PC-3 (cell line): ENCODE results near the gene MDP1. TPM values are rescaled to one million over a fixed set of nuclear protein-coding genes. Genes with fewer than 3 reads are reported as not detected.

Experiments used
- ATAC-seq: fragments of 200-7000 bp; cut with Tn5 transposase; 2 replicates; pipeline ENCODE4 v1.9.1; 2020; ENCODE audit warnings: mild to moderate bottlenecking, moderate library complexity
- BruUV-seq: library from RNA; stranded (reverse); fragments of 400-500 nt; replicated peaks from 2 replicates; lab custom pipeline; 2021; lab: Mats Ljungman, UMichigan
- CTCF ChIA-PET: fragments of 300-600 bp; sonication (Branson Sonifier 250); formaldehyde crosslinking; loops from one replicate; lab custom pipeline; 2022; ENCODE audit warnings: antibody characterized with exemption; lab: Charles Lee
- POLR2A ChIA-PET: fragments of 300-600 bp; sonication (Branson Sonifier 250); formaldehyde crosslinking; loops from one replicate; lab custom pipeline; 2022; ENCODE audit warnings: antibody characterized with exemption; ENCODE audit not compliant: unreplicated experiment; lab: Charles Lee
- DNase-seq: peaks from one replicate; pipeline ENCODE4 v3.0.0-alpha.2; 2015
- H2AFZ ChIP-seq: fragments of 300-600 bp; sonication (generic); 2 replicates; pipeline ENCODE4 v1.6.0; 2016; ENCODE audit warnings: antibody characterized with exemption, low read length
- H3F3A ChIP-seq: fragments of 300-600 bp; sonication (generic); one replicate; pipeline ENCODE4 v1.6.0; 2017; ENCODE audit warnings: antibody characterized with exemption, low read length, control low read depth, mild to moderate bottlenecking; ENCODE audit not compliant: unreplicated experiment
- H3K27ac ChIP-seq: fragments of 300-600 bp; sonication (generic); 2 replicates; pipeline ENCODE4 v1.5.1; 2016; ENCODE audit warnings: mild to moderate bottlenecking, low read length
- H3K27me3 ChIP-seq: fragments of 300-600 bp; sonication (generic); 2 replicates; pipeline ENCODE4 v1.6.1; 2016; ENCODE audit warnings: low read length, mixed read lengths
- H3K36me3 ChIP-seq: fragments of 300-600 bp; sonication (generic); 2 replicates; pipeline ENCODE4 v1.6.1; 2016; ENCODE audit warnings: low read depth, mixed run types, low read length, mixed read lengths
- H3K4me1 ChIP-seq: fragments of 300-600 bp; sonication (generic); 2 replicates; pipeline ENCODE4 v1.5.1; 2016; ENCODE audit warnings: low read length; ENCODE audit not compliant: insufficient read depth
- H3K4me2 ChIP-seq: fragments of 300-600 bp; sonication (generic); 2 replicates; pipeline ENCODE4 v1.6.0; 2016; ENCODE audit warnings: low read length
- H3K4me3 ChIP-seq: fragments of 300-600 bp; sonication (generic); 2 replicates; pipeline ENCODE4 v1.5.1; 2016; ENCODE audit warnings: mild to moderate bottlenecking, low read length, mixed read lengths
- H3K79me2 ChIP-seq: fragments of 300-600 bp; sonication (generic); 2 replicates; pipeline ENCODE4 v1.6.1; 2017; ENCODE audit warnings: low read length, mixed read lengths
- H3K9ac ChIP-seq: fragments of 300-600 bp; sonication (generic); 2 replicates; pipeline ENCODE4 v1.6.0; 2016; ENCODE audit warnings: mild to moderate bottlenecking, low read length
- H3K9me2 ChIP-seq: fragments of 300-600 bp; sonication (generic); replicated peaks from 2 replicates; pipeline ENCODE4 v1.6.1; 2016; ENCODE audit warnings: mixed run types, low read length, mixed read lengths
- H3K9me3 ChIP-seq: fragments of 300-600 bp; sonication (generic); 2 replicates; pipeline ENCODE4 v1.6.1; 2016; ENCODE audit warnings: low read length, mixed read lengths
- H4K20me1 ChIP-seq: fragments of 300-600 bp; sonication (generic); 2 replicates; pipeline ENCODE4 v1.6.1; 2016; ENCODE audit warnings: low read length, mixed read lengths
- CTCF ChIP-seq: fragments of 300-600 bp; sonication (generic); conservative IDR thresholded peaks from 2 replicates; pipeline ENCODE4 v1.5.1; 2017; ENCODE audit warnings: antibody characterized with exemption, low read depth, mild to moderate bottlenecking, low read length
- EZH2 ChIP-seq: fragments of 300-600 bp; sonication (generic); IDR thresholded peaks from one replicate; pipeline ENCODE4 v1.6.1; 2017; ENCODE audit warnings: antibody characterized with exemption, mild to moderate bottlenecking, low read length; ENCODE audit not compliant: unreplicated experiment
- EZH2phosphoT487 ChIP-seq: fragments of 300-600 bp; sonication (generic); IDR thresholded peaks from 2 replicates; pipeline ENCODE4 v1.6.1; 2018; ENCODE audit warnings: mild to moderate bottlenecking, antibody characterized with exemption, low read length, borderline replicate concordance
- intact Hi-C: fragments of 100-400 bp; cut with micrococcal nuclease; formaldehyde crosslinking; loops from 2 replicates; pipeline ENCODE4 v1.9.0; 2023
- total RNA-seq: library from RNA; depleted of rRNA; stranded (reverse); fragments of >200 nt; gene quantifications from 2 replicates; pipeline ENCODE4 v1.2.3, GENCODE V29; 2014

The MDP1 gene
- total RNA-seq, 1 experiment from 2014 or later, result 23.5 TPM

GRCh38 chr14:24261256-24261968 is 45.5 kb upstream of the MDP1 start:
- intact Hi-C loops, result no loop called here
- H3K9me2 ChIP-seq, result no peaks in the 10 kb centered on the region
- POLR2A ChIA-PET, result no interaction called here
- CTCF ChIA-PET, result no interaction called here
- H4K20me1 ChIP-seq, result no peaks in the 10 kb centered on the region
- no peak overlapping the region for H3K4me2 ChIP-seq
- H3K27ac ChIP-seq, result no peak overlapping the region
- no peaks in the 10 kb centered on the region for H3K79me2 ChIP-seq
- DNase-seq, result no peak
- no peak overlapping the region for H3K4me3 ChIP-seq
- H3K36me3 ChIP-seq, result no peaks in the 10 kb centered on the region
- no peak for ATAC-seq
- no peaks in the 10 kb centered on the region for H3K9me3 ChIP-seq
- no peaks in the 10 kb centered on the region for H3F3A ChIP-seq
- TF ChIP-seq EZH2 (no peak), EZH2phosphoT487 (no peak), CTCF (no peak)
- peaks cover 8% of the 10 kb centered on the region; the same call in 1 of the 2 replicates for H3K4me1 ChIP-seq
- H3K9ac ChIP-seq, result no peak overlapping the region
- no TSS peak for BruUV-seq
- H2AFZ ChIP-seq, result no peak overlapping the region
- no peaks in the 10 kb centered on the region for H3K27me3 ChIP-seq

GRCh38 chr14:24260780-24261157 is 44.9 kb upstream of the MDP1 start:
- Histone ChIP-seq H3F3A (no peaks in the 10 kb centered on the region), H3K9ac (no peak overlapping the region), H4K20me1 (no peaks in the 10 kb centered on the region), H3K36me3 (no peaks in the 10 kb centered on the region), H3K79me2 (no peaks in the 10 kb centered on the region), H3K4me1 (peaks cover 8% of the 10 kb centered on the region; the same call in 1 of the 2 replicates), H3K27ac (no peak overlapping the region), H3K4me2 (no peak overlapping the region), H3K27me3 (no peaks in the 10 kb centered on the region), H3K4me3 (no peak overlapping the region), H2AFZ (no peak overlapping the region), H3K9me3 (no peaks in the 10 kb centered on the region), H3K9me2 (no peaks in the 10 kb centered on the region)
- ATAC-seq (no peak), DNase-seq (no peak)
- POLR2A ChIA-PET, result no interaction called here
- BruUV-seq, result no TSS peak
- intact Hi-C loops, result no loop called here
- TF ChIP-seq CTCF (no peak), EZH2 (no peak), EZH2phosphoT487 (no peak)
- CTCF ChIA-PET, result no interaction called here

GRCh38 chr14:24260026-24260779 is 44.3 kb upstream of the MDP1 start:
- CTCF ChIA-PET, result no interaction called here
- no peaks in the 10 kb centered on the region for H3K36me3 ChIP-seq

More at GRCh38 chr14:24260026-24260779, 44.3 kb upstream of the MDP1 start:
- Histone ChIP-seq H3K9me3 (no peaks in the 10 kb centered on the region), H3K79me2 (no peaks in the 10 kb centered on the region), H4K20me1 (no peaks in the 10 kb centered on the region), H3K27me3 (no peaks in the 10 kb centered on the region), H3K9ac (no peak overlapping the region), H3K9me2 (no peaks in the 10 kb centered on the region), H3K4me1 (peaks cover 8% of the 10 kb centered on the region; the same call in 1 of the 2 replicates), H3K27ac (no peak overlapping the region), H3K4me2 (no peak overlapping the region), H2AFZ (no peak overlapping the region), H3K4me3 (no peak overlapping the region), H3F3A (no peaks in the 10 kb centered on the region)
- POLR2A ChIA-PET, result no interaction called here
- BruUV-seq, result no TSS peak
- no peak for TF ChIP-seq EZH2phosphoT487
- ATAC-seq (no peak), DNase-seq (no peak)
- intact Hi-C loops, result no loop called here
